CD4-positive, alpha-beta T cell (primary cell): ENCODE measurements around the gene RASA3. TPM values are rescaled to one million over a fixed set of nuclear protein-coding genes. Genes with fewer than 3 reads are reported as not detected.

Experiments used
- ATAC-seq: fragments of 200-7000 bp; cut with Tn5 transposase; one replicate; pipeline ENCODE4 v1.10.0; 2022; ENCODE audit warnings: mild to moderate bottlenecking; ENCODE audit not compliant: poor library complexity
- CTCF ChIA-PET: fragments of 350-600 bp; sonication (Branson Sonifier 250); formaldehyde crosslinking; loops from one replicate; lab custom pipeline; 2021; ENCODE audit warnings: antibody characterized with exemption, inconsistent platforms; lab: Charles Lee
- POLR2A ChIA-PET: fragments of 350-600 bp; sonication (Branson Sonifier 250); formaldehyde crosslinking; loops from one replicate; lab custom pipeline; 2021; ENCODE audit warnings: antibody characterized with exemption, inconsistent platforms; lab: Charles Lee
- DNase-seq, 14 experiments: peaks; one replicate each; pipeline ENCODE4 v3.0.0-alpha.2; 2013 to 2020; ENCODE audit warnings: mixed read lengths in 2 of 14
- H3K27ac ChIP-seq, 2 donors: one replicate each; pipeline versions ENCODE4 v1.5.1 to v1.7.0; 2013; ENCODE audit warnings: low read length in 2 of 2, low read depth in 1 of 2, mild to moderate bottlenecking in 1 of 2
- H3K27me3 ChIP-seq, 2 experiments: 1 replicate in 1 of 2; 2 replicates in 1 of 2; pipeline versions ENCODE4 v1.6.1 to v1.7.0; 2013; ENCODE audit warnings: low read length in 2 of 2, control low read depth in 1 of 2, mild to moderate bottlenecking in 1 of 2, moderate library complexity in 1 of 2; ENCODE audit not compliant: insufficient read depth in 2 of 2, control insufficient read depth in 1 of 2
- H3K36me3 ChIP-seq: one replicate; pipeline ENCODE4 v1.6.1; 2013; ENCODE audit warnings: low read length, control low read depth; ENCODE audit not compliant: insufficient read depth
- H3K4me1 ChIP-seq: one replicate; pipeline ENCODE4 v1.6.1; 2013; ENCODE audit warnings: low read length, control low read depth; ENCODE audit not compliant: insufficient read depth
- H3K4me3 ChIP-seq: one replicate; pipeline ENCODE4 v1.5.1; 2013; ENCODE audit warnings: mild to moderate bottlenecking, low read length, moderate library complexity
- H3K9me3 ChIP-seq, 2 experiments: 1 replicate in 1 of 2; 2 replicates in 1 of 2; pipeline versions ENCODE4 v1.6.1 to v1.7.0; 2013; ENCODE audit warnings: low read length in 2 of 2, mild to moderate bottlenecking in 2 of 2, control low read depth in 1 of 2, moderate library complexity in 1 of 2; ENCODE audit not compliant: control insufficient read depth in 1 of 2, insufficient read depth in 1 of 2
- H3K27ac Mint-ChIP-seq: one replicate; pipeline ENCODE4 v1.8.0; 2020; ENCODE audit warnings: mixed read lengths
- H3K27me3 Mint-ChIP-seq: one replicate; pipeline ENCODE4 v1.8.0; 2021; ENCODE audit warnings: mixed read lengths
- H3K36me3 Mint-ChIP-seq: one replicate; pipeline ENCODE4 v1.8.0; 2021; ENCODE audit warnings: low read depth, mixed read lengths
- H3K4me1 Mint-ChIP-seq: one replicate; pipeline ENCODE4 v1.8.0; 2021; ENCODE audit warnings: low read depth, mixed read lengths
- H3K4me3 Mint-ChIP-seq: one replicate; pipeline ENCODE4 v1.8.0; 2020; ENCODE audit warnings: mild to moderate bottlenecking, mixed read lengths
- H3K9me3 Mint-ChIP-seq: one replicate; pipeline ENCODE4 v1.8.0; 2020; ENCODE audit warnings: mixed read lengths
- CTCF ChIP-seq: fragments of 200-600 bp; IDR thresholded peaks from one replicate; pipeline ENCODE4 v1.8.0; 2022; ENCODE audit warnings: antibody characterized with exemption, mild to moderate bottlenecking
- intact Hi-C, 2 experiments: fragments of 100-400 bp; cut with DNase I in 1 of 2; cut with micrococcal nuclease in 1 of 2; formaldehyde crosslinking; loops; one replicate each; pipeline versions ENCODE4 v1.15.1 to v1.9.0; 2023 to 2025; cut with DNase I, micrococcal nuclease
- total RNA-seq, 174 experiments: library from RNA in 2 of 174; stranded (reverse) in 2 of 174; gene quantifications; one replicate each; pipeline ENCODE4 v1.2.3 and lab custom pipeline; 2021 to 2026

Gene RASA3
- total RNA-seq, 2 experiments from 2014 or later = 181 to 184 TPM

DNA sequence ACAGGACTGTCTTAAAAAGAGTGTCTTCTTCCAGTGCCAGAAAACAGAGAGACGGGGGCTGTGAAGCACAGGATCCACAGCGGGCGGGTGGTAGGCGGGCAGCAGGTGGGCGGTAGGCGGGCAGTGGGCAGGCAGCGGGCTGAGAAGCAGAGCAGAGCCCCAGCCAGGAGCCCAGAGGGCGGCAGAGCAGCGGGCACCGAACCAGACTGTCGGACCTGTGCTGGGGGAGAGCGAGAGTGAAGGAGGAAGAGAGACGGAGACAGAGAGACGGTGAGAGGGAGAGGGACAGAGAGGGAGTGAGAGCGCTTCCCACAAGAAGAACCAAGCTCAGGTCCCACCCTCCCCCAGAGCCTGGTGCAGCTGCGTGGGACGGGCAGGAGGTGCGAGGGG lies 30.3 kb downstream of the RASA3 start:
- no peaks in the 10 kb centered on the region for H3K9me3 Mint-ChIP-seq
- Histone ChIP-seq H3K4me3 (no peak overlapping the region), H3K9me3 (no peaks in the 10 kb centered on the region), H3K27ac (peak overlapping the region in 1 of 2 donors; percentile 25), H3K36me3 (peaks cover 49% of the 10 kb centered on the region), H3K4me1 (peaks cover 88% of the 10 kb centered on the region), H3K27me3 (no peaks in the 10 kb centered on the region)
- ATAC-seq (no peak), DNase-seq (peak in 1 of 14 experiments; percentile 5)
- CTCF ChIA-PET = no interaction called here
- H3K36me3 Mint-ChIP-seq = peaks cover 62% of the 10 kb centered on the region
- H3K27me3 Mint-ChIP-seq = no peaks in the 10 kb centered on the region
- intact Hi-C loops = no loop called here
- POLR2A ChIA-PET = no interaction called here
- H3K4me3 Mint-ChIP-seq = peak overlapping the region; percentile 58
- H3K27ac Mint-ChIP-seq = peak overlapping the region; percentile 87
- peaks cover 72% of the 10 kb centered on the region for H3K4me1 Mint-ChIP-seq
- no peak for TF ChIP-seq CTCF

GRCh38 chr13:114101358-114102130 lies 30.9 kb downstream of the RASA3 start:
- H3K4me1 Mint-ChIP-seq = peaks cover 72% of the 10 kb centered on the region
- no peak for TF ChIP-seq CTCF
- DNase-seq (peak in 2 of 14 experiments; percentile 3 to 32), ATAC-seq (no peak)
- Histone ChIP-seq H3K4me3 (no peak overlapping the region), H3K9me3 (no peaks in the 10 kb centered on the region), H3K4me1 (peaks cover 88% of the 10 kb centered on the region), H3K27ac (peak overlapping the region in 1 of 2 donors; percentile 25), H3K36me3 (peaks cover 49% of the 10 kb centered on the region), H3K27me3 (no peaks in the 10 kb centered on the region)
- H3K4me3 Mint-ChIP-seq = peak overlapping the region; percentile 58
- H3K9me3 Mint-ChIP-seq = no peaks in the 10 kb centered on the region
- CTCF ChIA-PET = no interaction called here
- intact Hi-C loops = no loop called here
- peaks cover 62% of the 10 kb centered on the region for H3K36me3 Mint-ChIP-seq
- peak overlapping the region; percentile 87 for H3K27ac Mint-ChIP-seq
- H3K27me3 Mint-ChIP-seq = no peaks in the 10 kb centered on the region
- POLR2A ChIA-PET = no interaction called here

DNA sequence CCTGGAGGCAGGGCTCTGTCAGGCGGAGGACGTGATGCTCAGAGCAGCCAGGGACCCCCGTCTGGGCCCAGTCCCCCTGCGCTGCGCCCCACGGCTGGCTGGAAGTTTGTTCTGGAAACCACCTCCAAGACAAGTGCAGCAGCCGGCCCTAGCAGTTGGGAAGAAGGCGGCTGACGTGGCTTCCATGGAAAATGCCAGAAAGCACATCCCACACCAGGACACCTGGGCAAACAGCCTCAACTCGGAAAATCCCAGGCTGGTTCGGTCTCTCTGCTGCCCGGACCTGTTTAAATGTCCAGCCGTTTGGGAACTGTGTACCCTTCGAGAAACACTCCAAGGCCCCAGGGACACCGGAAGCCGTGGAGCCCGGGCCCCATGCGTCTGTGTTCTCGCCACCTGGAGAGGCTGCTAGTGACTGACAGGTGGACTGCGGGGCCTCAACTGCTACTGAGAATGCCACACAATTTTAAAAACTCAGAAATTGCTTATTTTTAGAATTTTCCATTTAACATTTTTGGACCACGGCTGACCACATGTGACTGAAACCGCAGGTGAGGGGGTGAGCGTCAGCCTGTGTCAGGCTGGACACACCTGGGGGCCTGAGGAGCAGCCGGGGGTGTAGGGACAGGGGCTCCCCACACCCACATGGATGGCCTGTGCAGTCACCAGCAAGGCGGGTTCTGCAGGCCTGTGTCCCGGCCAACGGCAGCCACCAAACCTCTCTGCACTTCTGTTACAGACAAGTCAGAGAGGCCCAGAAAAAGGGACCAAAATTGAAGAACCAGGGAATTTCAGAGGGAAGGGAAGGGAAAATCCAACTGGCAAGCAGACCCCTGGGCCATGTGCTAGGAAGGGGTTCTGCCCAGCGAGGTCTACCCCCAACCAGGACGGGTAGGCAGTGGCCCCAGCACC lies 31.7 kb downstream of the RASA3 start:
- peaks cover 45% of the 10 kb centered on the region for H3K36me3 ChIP-seq
- H3K36me3 Mint-ChIP-seq = peaks cover 63% of the 10 kb centered on the region
- peaks cover 72% of the 10 kb centered on the region for H3K4me1 Mint-ChIP-seq

More for the DNA sequence above, 31.7 kb downstream of the RASA3 start:
- Histone ChIP-seq H3K9me3 (no peaks in the 10 kb centered on the region), H3K4me1 (peaks cover 88% of the 10 kb centered on the region), H3K4me3 (no peak overlapping the region), H3K27me3 (no peaks in the 10 kb centered on the region), H3K27ac (no peak overlapping the region)
- intact Hi-C loops = no loop called here
- ChIA-PET CTCF (no interaction called here), POLR2A (no interaction called here)
- H3K9me3 Mint-ChIP-seq = no peaks in the 10 kb centered on the region
- DNase-seq (peak in 3 of 14 experiments; percentile 1 to 32 (median 7)), ATAC-seq (no peak)
- peak overlapping the region; percentile 87 for H3K27ac Mint-ChIP-seq
- peak overlapping the region; percentile 84 for H3K4me3 Mint-ChIP-seq
- no peaks in the 10 kb centered on the region for H3K27me3 Mint-ChIP-seq
- no peak for TF ChIP-seq CTCF
